Colonic mucosa (tissue), 4 donors: ENCODE data around the gene ABLIM3. TPM values are rescaled to one million over a fixed set of nuclear protein-coding genes. Genes with fewer than 3 reads are reported as not detected.

Experiments
- DNase-seq: peaks from one replicate; pipeline ENCODE4 v3.0.0-alpha.2; 2020
- H3K27ac ChIP-seq: fragments of 200-600 bp; one replicate; pipeline ENCODE4 v1.8.0; 2021
- H3K27me3 ChIP-seq: fragments of 200-600 bp; one replicate; pipeline ENCODE4 v1.8.0; 2021
- H3K36me3 ChIP-seq: fragments of 200-600 bp; one replicate; pipeline ENCODE4 v1.8.0; 2021
- H3K4me1 ChIP-seq: fragments of 200-600 bp; one replicate; pipeline ENCODE4 v1.8.0; 2021; ENCODE audit warnings: mild to moderate bottlenecking
- H3K4me3 ChIP-seq: fragments of 200-600 bp; one replicate; pipeline ENCODE4 v1.8.0; 2021
- H3K9ac ChIP-seq, 2 donors: one replicate each; pipeline ENCODE4 v1.7.0; 2013; ENCODE audit warnings: control low read depth in 2 of 2, low read depth in 2 of 2, low read length in 2 of 2
- H3K9me3 ChIP-seq: fragments of 200-600 bp; one replicate; pipeline ENCODE4 v1.8.0; 2021
- intact Hi-C: fragments of 100-400 bp; cut with DNase I; formaldehyde crosslinking; loops from one replicate; pipeline ENCODE4 v1.14.1; 2022
- total RNA-seq, 2 donors: library from RNA; stranded (reverse); fragmentation: NEBNext Ultra II Directional in 1 of 2; extraction: Animal tissue kit (Norgen Biotek cat#: 25700) in 1 of 2; gene quantifications; one replicate each; pipeline ENCODE4 v1.2.1, GENCODE V29; 2021
- TF ChIP-seq, protein P1 (sequence below): fragments of 200-600 bp; IDR thresholded peaks from one replicate; pipeline ENCODE4 v1.8.0; 2022; ENCODE audit warnings: antibody characterized with exemption, mild to moderate bottlenecking
- donor health status: healthy.
- donor health status: DM: no; HTN: no; CAD: no.
- donor health status: DM: no; HTN: no; CAD: no.

The ABLIM3 gene
- total RNA-seq, 2 donors from 2014 or later, result 2.3 to 4.1 TPM

DNA sequence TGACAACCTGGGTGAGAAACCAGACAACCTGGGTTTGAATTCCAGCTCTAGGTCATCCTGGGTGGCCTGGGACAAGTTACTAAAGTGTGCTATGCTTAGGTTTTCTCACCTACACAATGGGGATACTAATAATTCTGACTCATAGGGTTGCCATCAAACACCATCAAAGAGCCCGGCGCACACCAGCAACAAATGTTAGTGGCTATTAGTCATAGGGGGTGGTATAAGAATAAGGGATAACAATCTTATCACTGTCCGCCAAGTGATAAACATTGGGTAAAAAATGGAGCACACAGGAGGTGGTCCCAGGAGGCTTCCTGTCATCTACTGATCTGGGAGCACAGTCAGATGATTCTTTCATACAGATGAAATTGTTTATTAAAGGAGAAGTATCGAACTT lies 68.9 kb downstream of the ABLIM3 start:
- Histone ChIP-seq H3K27ac (no peak overlapping the region), H3K9me3 (no peaks in the 10 kb centered on the region), H3K36me3 (no peaks in the 10 kb centered on the region), H3K27me3 (no peaks in the 10 kb centered on the region), H3K4me1 (no peaks in the 10 kb centered on the region), H3K4me3 (no peak overlapping the region), H3K9ac (no peak overlapping the region)
- DNase-seq, result no peak
- intact Hi-C loops, result no loop called here
- TF ChIP-seq, protein P1, sequence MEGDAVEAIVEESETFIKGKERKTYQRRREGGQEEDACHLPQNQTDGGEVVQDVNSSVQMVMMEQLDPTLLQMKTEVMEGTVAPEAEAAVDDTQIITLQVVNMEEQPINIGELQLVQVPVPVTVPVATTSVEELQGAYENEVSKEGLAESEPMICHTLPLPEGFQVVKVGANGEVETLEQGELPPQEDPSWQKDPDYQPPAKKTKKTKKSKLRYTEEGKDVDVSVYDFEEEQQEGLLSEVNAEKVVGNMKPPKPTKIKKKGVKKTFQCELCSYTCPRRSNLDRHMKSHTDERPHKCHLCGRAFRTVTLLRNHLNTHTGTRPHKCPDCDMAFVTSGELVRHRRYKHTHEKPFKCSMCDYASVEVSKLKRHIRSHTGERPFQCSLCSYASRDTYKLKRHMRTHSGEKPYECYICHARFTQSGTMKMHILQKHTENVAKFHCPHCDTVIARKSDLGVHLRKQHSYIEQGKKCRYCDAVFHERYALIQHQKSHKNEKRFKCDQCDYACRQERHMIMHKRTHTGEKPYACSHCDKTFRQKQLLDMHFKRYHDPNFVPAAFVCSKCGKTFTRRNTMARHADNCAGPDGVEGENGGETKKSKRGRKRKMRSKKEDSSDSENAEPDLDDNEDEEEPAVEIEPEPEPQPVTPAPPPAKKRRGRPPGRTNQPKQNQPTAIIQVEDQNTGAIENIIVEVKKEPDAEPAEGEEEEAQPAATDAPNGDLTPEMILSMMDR, result no peak

DNA sequence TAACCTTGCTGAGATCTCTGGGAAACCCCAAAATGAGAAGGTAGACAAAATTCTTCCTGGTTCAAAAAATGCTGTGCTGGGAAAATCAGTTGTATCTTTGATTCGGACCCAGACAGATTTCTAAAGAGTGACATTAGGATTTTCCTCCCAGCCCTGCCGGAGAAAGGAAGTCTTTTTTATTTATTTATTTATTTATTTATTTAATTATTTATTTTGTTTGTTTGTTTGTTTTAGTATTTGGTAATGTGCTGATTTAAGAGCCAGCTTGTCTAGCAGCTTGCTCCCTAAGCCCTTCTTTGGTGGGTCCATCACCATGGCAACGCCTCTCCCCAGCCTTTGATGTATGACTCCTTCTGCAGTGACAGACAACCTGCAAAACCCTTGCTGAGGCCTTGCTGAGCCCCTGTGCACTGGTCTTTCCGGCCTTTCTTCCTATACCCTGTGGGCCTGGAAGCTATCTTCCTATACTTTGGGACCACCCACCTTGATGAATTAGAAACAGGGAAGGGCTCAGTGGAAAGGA lies 69.7 kb downstream of the ABLIM3 start:
- H3K4me1 ChIP-seq, result no peaks in the 10 kb centered on the region
- intact Hi-C loops, result no loop called here
- no peak overlapping the region for H3K9ac ChIP-seq
- no peaks in the 10 kb centered on the region for H3K27me3 ChIP-seq
- H3K36me3 ChIP-seq, result no peaks in the 10 kb centered on the region
- no peak overlapping the region for H3K4me3 ChIP-seq
- H3K27ac ChIP-seq, result no peak overlapping the region
- H3K9me3 ChIP-seq, result no peaks in the 10 kb centered on the region
- DNase-seq, result no peak
- TF ChIP-seq, protein P1, result no peak

DNA sequence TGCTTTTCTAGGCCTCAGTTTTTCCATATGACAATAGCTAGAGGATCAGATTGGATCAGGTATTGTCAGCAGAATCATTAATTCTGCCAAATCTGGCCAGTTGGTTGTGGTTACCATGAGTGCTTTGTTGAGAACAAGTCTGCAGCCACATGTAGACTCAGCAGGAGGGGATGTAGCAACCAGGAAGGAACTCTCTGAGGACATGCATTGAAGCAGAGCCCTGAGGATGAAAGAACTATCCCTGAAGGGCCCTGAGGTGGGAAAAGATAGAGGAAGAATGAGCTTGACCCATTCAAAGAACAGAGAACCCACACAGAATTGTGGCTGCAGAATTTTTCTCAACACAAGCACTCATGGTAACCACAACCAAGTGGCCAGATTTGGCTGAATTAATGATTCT lies 70.3 kb downstream of the ABLIM3 start:
- H3K4me3 ChIP-seq, result no peak overlapping the region
- no peaks in the 10 kb centered on the region for H3K27me3 ChIP-seq
- no peaks in the 10 kb centered on the region for H3K9me3 ChIP-seq
- H3K36me3 ChIP-seq, result no peaks in the 10 kb centered on the region
- no peak for DNase-seq
- no peaks in the 10 kb centered on the region for H3K4me1 ChIP-seq
- intact Hi-C loops, result no loop called here
- H3K27ac ChIP-seq, result no peak overlapping the region
- TF ChIP-seq, protein P1, result no peak
- no peak overlapping the region for H3K9ac ChIP-seq

DNA sequence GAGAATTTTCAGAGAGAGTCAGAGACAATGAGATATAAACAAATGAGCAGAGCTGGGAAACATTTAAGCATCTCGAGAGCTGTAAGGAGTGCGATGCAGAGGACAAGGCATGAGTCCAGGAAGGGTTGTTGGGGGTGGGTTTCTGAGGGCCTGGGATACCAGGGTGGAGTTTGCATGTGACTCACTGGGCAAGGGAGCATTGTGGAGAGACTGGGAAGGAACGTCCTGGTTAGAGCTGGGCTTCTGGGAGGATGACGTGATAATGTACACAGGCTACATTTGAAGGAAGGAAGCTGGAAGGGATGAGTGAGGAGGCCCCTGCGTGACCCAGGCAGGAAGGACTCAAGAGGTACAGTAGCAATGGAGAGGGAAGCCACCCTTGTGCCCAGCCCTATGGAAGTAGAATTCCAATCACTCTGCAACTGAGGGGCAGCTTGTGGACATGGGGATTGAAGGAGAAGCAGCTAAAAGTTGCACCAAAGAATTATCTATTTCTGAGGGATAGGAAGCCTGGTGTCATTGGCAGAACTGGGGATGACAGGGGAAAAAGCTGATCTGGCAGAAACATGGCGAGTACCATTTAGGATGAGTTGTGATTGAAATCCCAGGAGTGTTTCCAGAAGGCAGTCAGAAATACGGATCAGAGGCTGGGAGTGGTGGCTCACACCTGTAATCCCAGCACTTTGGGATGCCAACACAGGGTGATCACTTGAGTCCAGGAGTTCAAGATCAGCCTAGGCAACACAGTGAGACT lies 71.1 kb downstream of the ABLIM3 start:
- intact Hi-C loops, result no loop called here
- Histone ChIP-seq H3K4me3 (no peak overlapping the region), H3K9me3 (no peaks in the 10 kb centered on the region), H3K36me3 (no peaks in the 10 kb centered on the region), H3K4me1 (no peaks in the 10 kb centered on the region), H3K27me3 (no peaks in the 10 kb centered on the region), H3K27ac (peak overlapping the region; percentile 41), H3K9ac (no peak overlapping the region)
- peak; percentile 31 for DNase-seq
- TF ChIP-seq, protein P1, result no peak

DNA sequence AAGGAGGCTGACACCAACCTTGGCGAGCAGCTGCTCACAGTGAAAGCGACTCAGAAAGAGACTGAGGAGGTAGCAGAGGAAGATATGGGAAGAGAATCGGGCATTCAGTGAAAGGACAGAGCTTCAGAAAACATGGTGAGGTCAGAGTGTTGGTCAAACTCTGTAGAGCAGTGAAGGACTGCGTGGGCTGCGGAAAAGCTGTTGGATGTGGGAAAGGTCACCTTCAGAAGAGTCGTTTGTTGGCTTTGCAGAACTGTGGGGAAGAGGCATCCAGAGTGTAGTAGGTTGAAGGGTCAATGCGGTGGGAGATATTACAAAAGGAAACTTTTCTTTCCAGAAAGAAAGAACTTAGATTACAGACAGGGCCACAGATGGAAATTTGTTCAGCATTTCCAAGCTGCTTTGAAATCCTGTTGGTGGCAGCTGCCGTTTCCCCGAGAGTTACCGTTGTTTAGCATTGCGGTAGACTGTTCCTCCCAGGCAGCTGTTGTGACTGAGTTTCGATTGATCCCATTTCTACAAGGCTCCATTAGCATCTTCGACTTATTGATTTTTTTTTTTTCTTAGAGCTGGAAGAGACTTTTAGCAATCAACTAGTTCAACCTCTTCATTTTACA lies 72.1 kb downstream of the ABLIM3 start:
- H3K9me3 ChIP-seq, result no peaks in the 10 kb centered on the region
- TF ChIP-seq, protein P1, result no peak
- no peak overlapping the region for H3K27ac ChIP-seq
- no peaks in the 10 kb centered on the region for H3K4me1 ChIP-seq
- no peak overlapping the region for H3K4me3 ChIP-seq
- intact Hi-C loops, result no loop called here
- no peak overlapping the region for H3K9ac ChIP-seq
- no peak for DNase-seq
- H3K36me3 ChIP-seq, result no peaks in the 10 kb centered on the region
- no peaks in the 10 kb centered on the region for H3K27me3 ChIP-seq
